Osteoblast (primary cell): ENCODE results near the gene CDC42BPA. TPM values are rescaled to one million over a fixed set of nuclear protein-coding genes. Genes with fewer than 3 reads are reported as not detected.
"Not testable (repeated sequence)": the region's sequence is repeated elsewhere in the genome, so short reads cannot be mapped to it uniquely, and the experiment has no call there.

Experiments
- DNase-seq: peaks from one replicate; pipeline ENCODE4 v3.0.0; 2011; ENCODE audit warnings: low spot score, mixed read lengths; ENCODE audit not compliant: insufficient read length; ENCODE audit errors: missing footprints
- H2AFZ ChIP-seq: 2 replicates; pipeline ENCODE4 v1.6.0; 2011; ENCODE audit warnings: mild to moderate bottlenecking, low read length
- H3K27ac ChIP-seq: 2 replicates; pipeline ENCODE4 v1.5.1; 2011; ENCODE audit warnings: mild to moderate bottlenecking, low read depth, low read length, moderate library complexity
- H3K27me3 ChIP-seq: 2 replicates; pipeline ENCODE4 v1.6.0; 2012; ENCODE audit warnings: mild to moderate bottlenecking, control low read depth, inconsistent platforms, low read length, moderate library complexity; ENCODE audit not compliant: insufficient read depth
- H3K36me3 ChIP-seq: 2 replicates; pipeline ENCODE4 v1.5.1; 2011; ENCODE audit warnings: mild to moderate bottlenecking, low read length, control low read depth, moderate library complexity; ENCODE audit not compliant: insufficient read depth
- H3K4me1 ChIP-seq: 2 replicates; pipeline ENCODE4 v1.5.1; 2011; ENCODE audit warnings: mild to moderate bottlenecking, low read length, control low read depth, moderate library complexity; ENCODE audit not compliant: insufficient read depth
- H3K4me2 ChIP-seq: 2 replicates; pipeline ENCODE4 v1.6.0; 2011; ENCODE audit warnings: mild to moderate bottlenecking, low read length; ENCODE audit not compliant: insufficient read depth
- H3K4me3 ChIP-seq: fragments of 200-600 bp; sonication (generic); 3 replicates; pipeline ENCODE4 v1.5.1; 2012; ENCODE audit warnings: mild to moderate bottlenecking, low read length, inconsistent platforms; ENCODE audit not compliant: insufficient read depth
- H3K79me2 ChIP-seq: 2 replicates; pipeline ENCODE4 v1.6.0; 2012; ENCODE audit warnings: mild to moderate bottlenecking, low read length, control low read depth, inconsistent platforms; ENCODE audit not compliant: insufficient read depth
- H3K9me3 ChIP-seq: 2 replicates; pipeline ENCODE4 v1.5.1; 2011; ENCODE audit warnings: low read depth, low read length, control low read depth
- H4K20me1 ChIP-seq: 2 replicates; pipeline ENCODE4 v1.6.0; 2012; ENCODE audit warnings: mild to moderate bottlenecking, low read length, control low read depth; ENCODE audit not compliant: insufficient read depth
- CTCF ChIP-seq: IDR thresholded peaks from 2 replicates; pipeline ENCODE4 v1.5.1; 2011; ENCODE audit warnings: mild to moderate bottlenecking, low read depth, low read length, moderate library complexity; ENCODE audit errors: extremely low read depth
- total RNA-seq: library from RNA; depleted of rRNA; stranded (reverse); fragments of >200 nt; gene quantifications from 2 replicates; pipeline ENCODE4 v1.2.3, GENCODE V29; 2012

CDC42BPA gene
- total RNA-seq, 1 donor, result 77.8 TPM

- Histone ChIP-seq H3K9me3 (no peaks in the 10 kb centered on the region), H3K27me3 (no peaks in the 10 kb centered on the region), H3K79me2 (no peaks in the 10 kb centered on the region), H4K20me1 (no peaks in the 10 kb centered on the region), H2AFZ (no peak overlapping the region), H3K36me3 (no peaks in the 10 kb centered on the region), H3K4me3 (no peak overlapping the region), H3K4me1 (no peaks in the 10 kb centered on the region), H3K27ac (no peak overlapping the region), H3K4me2 (no peak overlapping the region)
- no peak for TF ChIP-seq CTCF
- no peak for DNase-seq
These were observed 360.0 kb downstream of the CDC42BPA start for GRCh38 chr1:226958300-226958699.

GRCh38 chr1:226957714-226958113 is 360.6 kb downstream of the CDC42BPA start:
- no peaks in the 10 kb centered on the region for H3K79me2 ChIP-seq
- H3K4me1 ChIP-seq, result no peaks in the 10 kb centered on the region
- no peaks in the 10 kb centered on the region for H3K9me3 ChIP-seq
- H3K27ac ChIP-seq, result no peak overlapping the region
- no peak overlapping the region for H2AFZ ChIP-seq
- H3K4me3 ChIP-seq, result no peak overlapping the region
- no peaks in the 10 kb centered on the region for H3K36me3 ChIP-seq
- H3K4me2 ChIP-seq, result no peak overlapping the region
- H4K20me1 ChIP-seq, result no peaks in the 10 kb centered on the region
- no peak for TF ChIP-seq CTCF
- H3K27me3 ChIP-seq, result no peaks in the 10 kb centered on the region
- no peak for DNase-seq

GRCh38 chr1:226956942-226957713 is 361.2 kb downstream of the CDC42BPA start:
- Histone ChIP-seq H3K27me3 (no peaks in the 10 kb centered on the region), H3K27ac (no peak overlapping the region), H3K4me2 (no peak overlapping the region), H3K9me3 (no peaks in the 10 kb centered on the region), H2AFZ (no peak overlapping the region), H3K4me1 (no peaks in the 10 kb centered on the region), H3K79me2 (no peaks in the 10 kb centered on the region), H4K20me1 (no peaks in the 10 kb centered on the region), H3K4me3 (no peak overlapping the region), H3K36me3 (no peaks in the 10 kb centered on the region)
- DNase-seq, result no peak
- no peak for TF ChIP-seq CTCF

- H4K20me1 ChIP-seq, H3K4me2 ChIP-seq, H2AFZ ChIP-seq, DNase-seq, H3K4me3 ChIP-seq, H3K79me2 ChIP-seq, H3K9me3 ChIP-seq, H3K36me3 ChIP-seq, H3K27ac ChIP-seq, H3K27me3 ChIP-seq, H3K4me1 ChIP-seq: not testable (repeated sequence)
These were observed 362.4 kb downstream of the CDC42BPA start for GRCh38 chr1:226955857-226956256.
